GM18502 (cell line): Measurements from ENCODE around the gene KNOP1.
"Not testable (repeated sequence)": the region's sequence is repeated elsewhere in the genome, so short reads cannot be mapped to it uniquely, and the experiment has no call there.

Source experiments
- ATAC-seq: cut with Tn5 transposase; IDR thresholded peaks from one replicate; pipeline ENCODE4 v1.9.1; 2021; ENCODE audit warnings: mild to moderate bottlenecking; ENCODE audit not compliant: unreplicated experiment, poor library complexity

The KNOP1 gene

GRCh38 chr16:19689342-19689741, 28.7 kb downstream of the KNOP1 start:
- ATAC-seq, result no peak

GRCh38 chr16:19688396-19689024, 29.5 kb downstream of the KNOP1 start:
- no peak for ATAC-seq

- ATAC-seq, result no peak
These were observed 30.7 kb downstream of the KNOP1 start for GRCh38 chr16:19687279-19687678.

- no peak for ATAC-seq
These were observed 32.9 kb downstream of the KNOP1 start for GRCh38 chr16:19685176-19685575.

- ATAC-seq, result no peak
These were observed 34.4 kb downstream of the KNOP1 start for GRCh38 chr16:19683453-19684236.

- no peak for ATAC-seq
These were observed 36.4 kb downstream of the KNOP1 start for GRCh38 chr16:19681637-19682036.

- ATAC-seq, result no peak
These were observed 37.1 kb downstream of the KNOP1 start for GRCh38 chr16:19680881-19681340.

GRCh38 chr16:19679281-19679680, 38.7 kb downstream of the KNOP1 start:
- not testable (repeated sequence) for ATAC-seq

- ATAC-seq, result no peak
These were observed 39.2 kb downstream of the KNOP1 start for GRCh38 chr16:19678804-19679203.

- ATAC-seq, result no peak
These were observed 40.6 kb downstream of the KNOP1 start for GRCh38 chr16:19677402-19677801.

GRCh38 chr16:19674485-19674884, 43.5 kb downstream of the KNOP1 start:
- ATAC-seq, result no peak

- ATAC-seq, result no peak
These were observed 45.6 kb downstream of the KNOP1 start for GRCh38 chr16:19672378-19672777.

GRCh38 chr16:19666477-19666876, 51.5 kb downstream of the KNOP1 start:
- ATAC-seq, result no peak

GRCh38 chr16:19665313-19665712, 52.7 kb downstream of the KNOP1 start:
- ATAC-seq, result not testable (repeated sequence)

- no peak for ATAC-seq
These were observed 53.9 kb downstream of the KNOP1 start for GRCh38 chr16:19664166-19664565.

GRCh38 chr16:19662351-19662750, 55.7 kb downstream of the KNOP1 start:
- ATAC-seq, result no peak

GRCh38 chr16:19660432-19660831, 57.6 kb downstream of the KNOP1 start:
- ATAC-seq, result no peak

- no peak for ATAC-seq
These were observed 58.5 kb downstream of the KNOP1 start for GRCh38 chr16:19659554-19659953.

GRCh38 chr16:19657831-19658230, 60.2 kb downstream of the KNOP1 start:
- ATAC-seq, result no peak

- ATAC-seq, result no peak
These were observed 62.7 kb downstream of the KNOP1 start for GRCh38 chr16:19655242-19655777.

GRCh38 chr16:19654147-19654546, 63.9 kb downstream of the KNOP1 start:
- no peak for ATAC-seq
